ENCODE data around the gene TRA2A. TPM values are rescaled to one million over a fixed set of nuclear protein-coding genes. Genes with fewer than 3 reads are reported as not detected.

The TRA2A gene
- total RNA-seq, 1 donor from 2014 or later: 74.9 TPM

GRCh38 chr7:23469961-23470250 lies 61.9 kb downstream of the TRA2A start:
- ATAC-seq: no peak

GRCh38 chr7:23469150-23469960 lies 62.4 kb downstream of the TRA2A start:
- peak; percentile 45 for ATAC-seq

- ATAC-seq: peak; percentile 16
These were observed 63.1 kb downstream of the TRA2A start for GRCh38 chr7:23468526-23469149.

GRCh38 chr7:23467806-23468525 lies 63.8 kb downstream of the TRA2A start:
- no peak for ATAC-seq

GRCh38 chr7:23467291-23467805 lies 64.4 kb downstream of the TRA2A start:
- ATAC-seq: no peak

GRCh38 chr7:23462846-23463245 lies 68.9 kb downstream of the TRA2A start:
- peak; percentile 62 for ATAC-seq

GRCh38 chr7:23458044-23458443 lies 73.7 kb downstream of the TRA2A start:
- ATAC-seq: no peak

- no peak for ATAC-seq
These were observed 75.7 kb downstream of the TRA2A start for GRCh38 chr7:23456093-23456492.

- no peak for ATAC-seq
These were observed 76.8 kb downstream of the TRA2A start for GRCh38 chr7:23454881-23455526.

Other genes starting within 250 kb of the TRA2A start
- 36.7 TPM for gene MALSU1, start 232.6 kb downstream of the TRA2A start, total RNA-seq
- gene IGF2BP3, start 61.5 kb downstream of the TRA2A start, total RNA-seq: 3.9 TPM
- gene CCDC126, start 65.4 kb upstream of the TRA2A start, total RNA-seq: 5.8 TPM
- gene FAM221A, start 148.2 kb upstream of the TRA2A start, total RNA-seq: 4.0 TPM
- 0.16 TPM for gene STK31, start 178.2 kb upstream of the TRA2A start, total RNA-seq